Anterior cingulate cortex (tissue), 58 donors: ENCODE measurements around the gene KISS1.
A peak's percentile ranks its signal among the peaks of the same experiment; 100 is the strongest.

Experiments
- DNase-seq, 58 donors: peaks; one replicate each; lab custom pipeline; 2025; lab: John Stamatoyannopoulos, UW

KISS1 gene

GRCh38 chr1:204194771-204195170, 1.5 kb downstream of the KISS1 start:
- no peak for DNase-seq

- no peak for DNase-seq
Observed at GRCh38 chr1:204194080-204194479, 2.2 kb downstream of the KISS1 start.

GRCh38 chr1:204192589-204193352, 3.5 kb downstream of the KISS1 start:
- no peak for DNase-seq

- DNase-seq: no peak
Observed at GRCh38 chr1:204192046-204192445, 4.2 kb downstream of the KISS1 start.

GRCh38 chr1:204191456-204191855, 4.8 kb downstream of the KISS1 start:
- peak in 51 of 58 donors; percentile 10 to 93 (median 64) for DNase-seq

- DNase-seq: no peak
Observed at GRCh38 chr1:204190212-204191211, 5.8 kb downstream of the KISS1 start.

- peak in 23 of 58 donors; percentile 4 to 62 (median 26) for DNase-seq
Observed at GRCh38 chr1:204188959-204189639, 7.2 kb downstream of the KISS1 start.

GRCh38 chr1:204186597-204186996, 9.7 kb downstream of the KISS1 start:
- DNase-seq: no peak

- no peak for DNase-seq
Observed at GRCh38 chr1:204181116-204181515, 15.2 kb downstream of the KISS1 start.

- no peak for DNase-seq
Observed at GRCh38 chr1:204180133-204180532, 16.2 kb downstream of the KISS1 start.

- no peak for DNase-seq
Observed at GRCh38 chr1:204178487-204179281, 17.6 kb downstream of the KISS1 start.

GRCh38 chr1:204177133-204177532, 19.2 kb downstream of the KISS1 start:
- no peak for DNase-seq

- no peak for DNase-seq
Observed at GRCh38 chr1:204176049-204176448, 20.2 kb downstream of the KISS1 start.

- no peak for DNase-seq
Observed at GRCh38 chr1:204174958-204175357, 21.3 kb downstream of the KISS1 start.

GRCh38 chr1:204172404-204173029, 23.8 kb downstream of the KISS1 start:
- DNase-seq: peak in 1 of 58 donors; percentile 8

GRCh38 chr1:204171751-204172178, 24.5 kb downstream of the KISS1 start:
- DNase-seq: no peak

GRCh38 chr1:204170494-204171155, 25.7 kb downstream of the KISS1 start:
- DNase-seq: no peak

- no peak for DNase-seq
Observed at GRCh38 chr1:204169858-204170257, 26.4 kb downstream of the KISS1 start.

- DNase-seq: no peak
Observed at GRCh38 chr1:204167730-204168129, 28.6 kb downstream of the KISS1 start.
